HG03039 (cell line): ENCODE measurements around the gene NAA60.
"Not testable (repeated sequence)": the region's sequence is repeated elsewhere in the genome, so short reads cannot be mapped to it uniquely, and the experiment has no call there.

Source experiments
- ATAC-seq: cut with Tn5 transposase; IDR thresholded peaks from one replicate; pipeline ENCODE4 v1.9.1; 2021; ENCODE audit warnings: mild to moderate bottlenecking, moderate library complexity; ENCODE audit not compliant: unreplicated experiment

Gene NAA60

GRCh38 chr16:3503523-3503922 is 60.0 kb downstream of the NAA60 start:
- no peak for ATAC-seq

GRCh38 chr16:3508736-3509135 is 65.3 kb downstream of the NAA60 start:
- no peak for ATAC-seq

GRCh38 chr16:3509470-3509928 is 66.0 kb downstream of the NAA60 start:
- ATAC-seq: no peak

GRCh38 chr16:3510416-3510815 is 66.9 kb downstream of the NAA60 start:
- no peak for ATAC-seq

GRCh38 chr16:3511286-3512180 is 68.1 kb downstream of the NAA60 start:
- ATAC-seq: no peak

- ATAC-seq: no peak
Observed at GRCh38 chr16:3513892-3514583, 70.6 kb downstream of the NAA60 start.

GRCh38 chr16:3514621-3515020 is 71.1 kb downstream of the NAA60 start:
- no peak for ATAC-seq

- ATAC-seq: no peak
Observed at GRCh38 chr16:3515897-3516296, 72.4 kb downstream of the NAA60 start.

GRCh38 chr16:3518292-3518985 is 75.0 kb downstream of the NAA60 start:
- ATAC-seq: no peak

- ATAC-seq: no peak
Observed at GRCh38 chr16:3518986-3519348, 75.5 kb downstream of the NAA60 start.

GRCh38 chr16:3519581-3519980 is 76.1 kb downstream of the NAA60 start:
- no peak for ATAC-seq

GRCh38 chr16:3520413-3520812 is 76.9 kb downstream of the NAA60 start:
- no peak for ATAC-seq

- ATAC-seq: no peak
Observed at GRCh38 chr16:3520841-3521240, 77.4 kb downstream of the NAA60 start.

GRCh38 chr16:3523281-3523680 is 79.8 kb downstream of the NAA60 start:
- no peak for ATAC-seq

- ATAC-seq: no peak
Observed at GRCh38 chr16:3525951-3526350, 82.5 kb downstream of the NAA60 start.

GRCh38 chr16:3527216-3527829 is 83.8 kb downstream of the NAA60 start:
- not testable (repeated sequence) for ATAC-seq

- no peak for ATAC-seq
Observed at GRCh38 chr16:3528406-3528805, 84.9 kb downstream of the NAA60 start.

- ATAC-seq: no peak
Observed at GRCh38 chr16:3529175-3529574, 85.7 kb downstream of the NAA60 start.

- ATAC-seq: no peak
Observed at GRCh38 chr16:3530371-3530914, 87.0 kb downstream of the NAA60 start.

GRCh38 chr16:3532741-3533140 is 89.3 kb downstream of the NAA60 start:
- ATAC-seq: no peak

- no peak for ATAC-seq
Observed at GRCh38 chr16:3534126-3534525, 90.6 kb downstream of the NAA60 start.
